ENCODE results near the gene HAO1. TPM values are rescaled to one million over a fixed set of nuclear protein-coding genes. Genes with fewer than 3 reads are reported as not detected.

The HAO1 gene
- total RNA-seq, 2 experiments from 2014 or later, result not detected

DNA sequence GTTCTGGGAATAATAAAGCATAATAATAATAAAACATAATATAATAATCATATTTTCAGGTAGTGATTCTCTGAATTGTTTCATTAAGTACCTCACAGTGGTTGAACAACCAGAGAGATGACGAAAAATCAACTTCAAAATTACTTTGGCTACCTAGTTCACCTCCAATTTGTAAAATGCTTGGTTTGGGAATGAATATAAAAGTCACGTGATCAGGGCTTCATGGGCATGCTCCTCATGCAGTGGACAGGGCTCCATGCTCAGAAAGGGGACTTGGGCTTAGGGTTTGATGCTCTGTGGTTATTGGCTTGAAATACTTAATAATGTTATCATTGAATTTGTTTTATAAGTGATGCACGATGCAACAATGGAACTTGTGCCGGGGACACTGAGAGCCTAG, 58.2 kb downstream of the HAO1 start:
- CTCF ChIA-PET (ENCODE audit: unreplicated experiment), result no interaction called here
- no peak for DNase-seq (ENCODE audit: low spot score)
- Histone ChIP-seq H3K79me2 (ENCODE audit: insufficient read depth, low read depth, low read length) (no peaks in the 10 kb centered on the region), H3K4me3 (ENCODE audit: low read depth, low read length, poor library complexity, severe bottlenecking) (no peak overlapping the region), H3K9me2 (ENCODE audit: insufficient read depth, low read length) (no peaks in the 10 kb centered on the region), H4K20me1 (ENCODE audit: insufficient read depth, low read length) (no peaks in the 10 kb centered on the region), H2AFZ (ENCODE audit: low read length) (no peak overlapping the region), H3K36me3 (ENCODE audit: insufficient read depth, low read length) (no peaks in the 10 kb centered on the region), H3K27ac (ENCODE audit: low read depth, low read length, poor library complexity, severe bottlenecking) (no peak overlapping the region), H3K4me2 (ENCODE audit: low read length) (no peak overlapping the region), H3K9me3 (ENCODE audit: low read length) (no peaks in the 10 kb centered on the region), H3K4me1 (ENCODE audit: insufficient read depth, low read length, poor library complexity, severe bottlenecking) (no peaks in the 10 kb centered on the region)
- BruUV-seq (replicated peaks), result no TSS peak
- intact Hi-C loops (cut with micrococcal nuclease; ENCODE audit: unreplicated experiment), result no loop called here
- POLR2A ChIA-PET, result no interaction called here
- TF ChIP-seq, protein P1, sequence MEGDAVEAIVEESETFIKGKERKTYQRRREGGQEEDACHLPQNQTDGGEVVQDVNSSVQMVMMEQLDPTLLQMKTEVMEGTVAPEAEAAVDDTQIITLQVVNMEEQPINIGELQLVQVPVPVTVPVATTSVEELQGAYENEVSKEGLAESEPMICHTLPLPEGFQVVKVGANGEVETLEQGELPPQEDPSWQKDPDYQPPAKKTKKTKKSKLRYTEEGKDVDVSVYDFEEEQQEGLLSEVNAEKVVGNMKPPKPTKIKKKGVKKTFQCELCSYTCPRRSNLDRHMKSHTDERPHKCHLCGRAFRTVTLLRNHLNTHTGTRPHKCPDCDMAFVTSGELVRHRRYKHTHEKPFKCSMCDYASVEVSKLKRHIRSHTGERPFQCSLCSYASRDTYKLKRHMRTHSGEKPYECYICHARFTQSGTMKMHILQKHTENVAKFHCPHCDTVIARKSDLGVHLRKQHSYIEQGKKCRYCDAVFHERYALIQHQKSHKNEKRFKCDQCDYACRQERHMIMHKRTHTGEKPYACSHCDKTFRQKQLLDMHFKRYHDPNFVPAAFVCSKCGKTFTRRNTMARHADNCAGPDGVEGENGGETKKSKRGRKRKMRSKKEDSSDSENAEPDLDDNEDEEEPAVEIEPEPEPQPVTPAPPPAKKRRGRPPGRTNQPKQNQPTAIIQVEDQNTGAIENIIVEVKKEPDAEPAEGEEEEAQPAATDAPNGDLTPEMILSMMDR (conservative IDR thresholded peaks at IDR 0.05; ENCODE audit: low read length), result no peak
- no peak for TF ChIP-seq EZH2phosphoT487 (IDR thresholded peaks at IDR 0.05; ENCODE audit: borderline replicate concordance, low read depth, low read length)

- BruUV-seq (replicated peaks), result no TSS peak
- ChIA-PET CTCF (ENCODE audit: unreplicated experiment) (no interaction called here), POLR2A (interaction anchor here (0.5 to 0.6 kb wide), 2 partner anchors 353 to 770 kb away, joined by 3 to 4 read pairs; no protein-coding TSS in a partner anchor)
- intact Hi-C loops (cut with micrococcal nuclease; ENCODE audit: unreplicated experiment), result no loop called here
- no peaks in the 10 kb centered on the region for H3K79me2 ChIP-seq (ENCODE audit: insufficient read depth, low read depth, low read length)
- no peak for TF ChIP-seq EZH2phosphoT487 (IDR thresholded peaks at IDR 0.05; ENCODE audit: borderline replicate concordance, low read depth, low read length)
- TF ChIP-seq, protein P1 (conservative IDR thresholded peaks at IDR 0.05; ENCODE audit: low read length), result no peak
- DNase-seq (ENCODE audit: low spot score), result no peak
- no peaks in the 10 kb centered on the region for H3K36me3 ChIP-seq (ENCODE audit: insufficient read depth, low read length)
- H3K9me3 ChIP-seq (ENCODE audit: low read length), result no peaks in the 10 kb centered on the region
- no peak overlapping the region for H3K27ac ChIP-seq (ENCODE audit: low read depth, low read length, poor library complexity, severe bottlenecking)
- H3K4me1 ChIP-seq (ENCODE audit: insufficient read depth, low read length, poor library complexity, severe bottlenecking), result no peaks in the 10 kb centered on the region
- no peak overlapping the region for H3K4me3 ChIP-seq (ENCODE audit: low read depth, low read length, poor library complexity, severe bottlenecking)
- no peak overlapping the region for H2AFZ ChIP-seq (ENCODE audit: low read length)
- H4K20me1 ChIP-seq (ENCODE audit: insufficient read depth, low read length), result no peaks in the 10 kb centered on the region
- H3K9me2 ChIP-seq (ENCODE audit: insufficient read depth, low read length), result no peaks in the 10 kb centered on the region; the same call in 1 of the 2 replicates
- H3K4me2 ChIP-seq (ENCODE audit: low read length), result no peak overlapping the region
These were observed 58.7 kb downstream of the HAO1 start for GRCh38 chr20:7881551-7881950.

- DNase-seq (ENCODE audit: low spot score), result no peak
- H3K27ac ChIP-seq (ENCODE audit: low read depth, low read length, poor library complexity, severe bottlenecking), result no peak overlapping the region
- ChIA-PET POLR2A (interaction anchor here (1.2 kb wide), 1 partner anchor 13 kb away, joined by 3 read pairs; no protein-coding TSS in a partner anchor), CTCF (ENCODE audit: unreplicated experiment) (no interaction called here)
- BruUV-seq (replicated peaks), result no TSS peak
- TF ChIP-seq, protein P1 (conservative IDR thresholded peaks at IDR 0.05; ENCODE audit: low read length), result no peak
- no peak for TF ChIP-seq EZH2phosphoT487 (IDR thresholded peaks at IDR 0.05; ENCODE audit: borderline replicate concordance, low read depth, low read length)
- H2AFZ ChIP-seq (ENCODE audit: low read length), result no peak overlapping the region
- H3K79me2 ChIP-seq (ENCODE audit: insufficient read depth, low read depth, low read length), result no peaks in the 10 kb centered on the region
- no peaks in the 10 kb centered on the region for H4K20me1 ChIP-seq (ENCODE audit: insufficient read depth, low read length)
- no peak overlapping the region for H3K4me2 ChIP-seq (ENCODE audit: low read length)
- H3K9me3 ChIP-seq (ENCODE audit: low read length), result no peaks in the 10 kb centered on the region
- H3K4me3 ChIP-seq (ENCODE audit: low read depth, low read length, poor library complexity, severe bottlenecking), result no peak overlapping the region
- intact Hi-C loops (cut with micrococcal nuclease; ENCODE audit: unreplicated experiment), result no loop called here
- no peaks in the 10 kb centered on the region for H3K36me3 ChIP-seq (ENCODE audit: insufficient read depth, low read length)
- H3K9me2 ChIP-seq (ENCODE audit: insufficient read depth, low read length), result no peaks in the 10 kb centered on the region; the same call in 1 of the 2 replicates
- H3K4me1 ChIP-seq (ENCODE audit: insufficient read depth, low read length, poor library complexity, severe bottlenecking), result no peaks in the 10 kb centered on the region
These were observed 60.4 kb downstream of the HAO1 start for GRCh38 chr20:7879883-7880282.

All from OCI-LY7 (cell line).